Peyer's patch (tissue), 4 donors: ENCODE results near the gene E4F1. TPM values are rescaled to one million over a fixed set of nuclear protein-coding genes. Genes with fewer than 3 reads are reported as not detected.

Experiments
- DNase-seq, 3 donors: peaks; one replicate each; pipeline ENCODE4 v3.0.0-alpha.2; 2017 to 2019
- H3K27ac ChIP-seq, 4 donors: fragments of 200-600 bp; sonication (generic); one replicate each; pipeline ENCODE4 v1.5.1; 2016 to 2019
- H3K27me3 ChIP-seq, 2 donors: fragments of 200-600 bp; sonication (generic); one replicate each; pipeline ENCODE4 v1.5.1; 2019
- H3K36me3 ChIP-seq, 3 donors: fragments of 200-600 bp; sonication (generic); one replicate each; pipeline ENCODE4 v1.5.1; 2016 to 2019
- H3K4me1 ChIP-seq, 4 donors: fragments of 200-600 bp; sonication (generic); one replicate each; pipeline ENCODE4 v1.5.1; 2016 to 2019
- H3K4me3 ChIP-seq, 4 donors: fragments of 200-600 bp; sonication (generic); 1 replicate in 3 of 4; 2 replicates in 1 of 4; pipeline ENCODE4 v1.5.1; 2016 to 2019; ENCODE audit warnings: mild to moderate bottlenecking in 1 of 4
- H3K9me3 ChIP-seq, 4 donors: fragments of 200-600 bp; sonication (generic); one replicate each; pipeline ENCODE4 v1.5.1; 2016 to 2019; ENCODE audit warnings: mild to moderate bottlenecking in 1 of 4
- CTCF ChIP-seq, 6 experiments: fragments of 450-650 bp in 4 of 6; fragments of 200-600 bp in 2 of 6; sonication (generic) in 1 of 6; IDR thresholded peaks; one replicate each; pipeline ENCODE4 v1.5.1; 2017 to 2019; ENCODE audit warnings: antibody characterized with exemption in 6 of 6, mild to moderate bottlenecking in 3 of 6, moderate library complexity in 1 of 6
- POLR2A ChIP-seq, 2 donors: fragments of 450-650 bp; IDR thresholded peaks; one replicate each; pipeline ENCODE4 v1.5.1; 2017; ENCODE audit warnings: antibody characterized with exemption in 2 of 2, mild to moderate bottlenecking in 2 of 2, moderate library complexity in 2 of 2
- small RNA-seq, 2 donors: library from RNA; depleted of rRNA; stranded (forward); fragments of <200 nt; gene quantifications; one replicate each; pipeline ENCODE3, GENCODE V24; 2016
- total RNA-seq, 4 donors: library from RNA; depleted of rRNA; stranded (reverse); fragments of >200 nt; gene quantifications; one replicate each; pipeline ENCODE4 v1.1.0, GENCODE V29; 2016

Gene E4F1
- total RNA-seq, 4 donors from 2014 or later, result 35.6 to 124 (median 76.2) TPM

- Histone ChIP-seq H3K27me3 (no peaks in the 10 kb centered on the region), H3K27ac (no peak overlapping the region), H3K36me3 (no peaks in the 10 kb centered on the region), H3K4me1 (no peaks in the 10 kb centered on the region), H3K9me3 (no peaks in the 10 kb centered on the region), H3K4me3 (no peak overlapping the region)
- TF ChIP-seq CTCF (IDR thresholded peaks at IDR 0.05) (no peak), POLR2A (IDR thresholded peaks at IDR 0.05) (no peak)
- DNase-seq, result no peak
Observed at GRCh38 chr16:2284001-2284770, 60.8 kb downstream of the E4F1 start.

- TF ChIP-seq POLR2A (IDR thresholded peaks at IDR 0.05) (no peak), CTCF (IDR thresholded peaks at IDR 0.05) (no peak)
- H3K9me3 ChIP-seq, result no peaks in the 10 kb centered on the region
- no peaks in the 10 kb centered on the region for H3K4me1 ChIP-seq
- no peak overlapping the region for H3K27ac ChIP-seq
- H3K4me3 ChIP-seq, result no peak overlapping the region
- DNase-seq, result no peak
- no peaks in the 10 kb centered on the region for H3K36me3 ChIP-seq
- H3K27me3 ChIP-seq, result no peaks in the 10 kb centered on the region
Observed at GRCh38 chr16:2284797-2285576, 61.6 kb downstream of the E4F1 start.

Small RNA genes lying within 50 kb of the gene (small RNA-seq; reads per million reads assigned to genes)
- gene MIR3677, result 0 reads per million in 2 donors
- 0 reads per million in 2 donors for gene MIR4717

Other genes starting within 250 kb of the E4F1 start
- gene NOXO1, start 242.1 kb upstream of the E4F1 start, total RNA-seq, result 10 to 100 TPM in 3 of 4 donors, 1 to 10 TPM in 1; 8.6 to 23.1 (median 11.3) TPM
- gene GFER, start 239.4 kb upstream of the E4F1 start, total RNA-seq, result 100 to 1,000 TPM in 1 of 4 donors, 10 to 100 TPM in 3; 31.4 to 102 (median 83.1) TPM
- 1 to 10 TPM in 3 of 4 donors, not detected in 1; 1.3 to 3.9 (median 3.3) TPM for gene SYNGR3, start 233.6 kb upstream of the E4F1 start, total RNA-seq
- gene ZNF598, start 213.8 kb upstream of the E4F1 start, total RNA-seq, result 10 to 100 TPM; 48.5 to 84.0 (median 51.4) TPM
- gene NPW, start 203.8 kb upstream of the E4F1 start, total RNA-seq, result 1 to 10 TPM in 2 of 4 donors, not detected in 2; 2.8 to 9.1 TPM
- 100 to 1,000 TPM in 1 of 4 donors, 10 to 100 TPM in 3; 21.5 to 104 (median 30.2) TPM for gene NHERF2, start 196.7 kb upstream of the E4F1 start, total RNA-seq
- 10 to 100 TPM; 14.9 to 28.8 (median 19.9) TPM for gene NTHL1, start 175.8 kb upstream of the E4F1 start, total RNA-seq
- gene TSC2, start 175.6 kb upstream of the E4F1 start, total RNA-seq, result 100 to 1,000 TPM in 3 of 4 donors, 10 to 100 TPM in 1; 98.4 to 220 (median 141) TPM
- 100 to 1,000 TPM in 3 of 4 donors, 10 to 100 TPM in 1; 64.6 to 305 (median 188) TPM for gene PKD1, start 87.7 kb upstream of the E4F1 start, total RNA-seq
- gene RAB26, start 75.0 kb upstream of the E4F1 start, total RNA-seq, result 10 to 100 TPM; 17.9 to 33.8 (median 24.3) TPM
- gene TRAF7, start 67.8 kb upstream of the E4F1 start, total RNA-seq, result 100 to 1,000 TPM in 1 of 4 donors, 10 to 100 TPM in 3; 51.2 to 120 (median 79.3) TPM
- gene CASKIN1, start 27.0 kb upstream of the E4F1 start, total RNA-seq, result not detected
- 10 to 100 TPM; 45.7 to 95.7 (median 69.4) TPM for gene MLST8, start 18.1 kb upstream of the E4F1 start, total RNA-seq
- 10 to 100 TPM; 13.3 to 44.6 (median 19.8) TPM for gene BRICD5, start 12.7 kb upstream of the E4F1 start, total RNA-seq
- 10 to 100 TPM; 21.7 to 25.6 (median 23.1) TPM for gene PGP, start 8.8 kb upstream of the E4F1 start, total RNA-seq
- 1 to 10 TPM in 3 of 4 donors, not detected in 1; 2.0 to 2.8 (median 2.5) TPM for gene DNASE1L2, start 12.9 kb downstream of the E4F1 start, total RNA-seq
- gene ECI1, start 28.0 kb downstream of the E4F1 start, total RNA-seq, result 100 to 1,000 TPM in 2 of 4 donors, 10 to 100 TPM in 2; 60.2 to 114 (median 95.6) TPM
- gene RNPS1, start 44.5 kb downstream of the E4F1 start, total RNA-seq, result 100 to 1,000 TPM in 3 of 4 donors, 10 to 100 TPM in 1; 71.5 to 155 (median 122) TPM
- gene ABCA3, start 117.1 kb downstream of the E4F1 start, total RNA-seq, result 1 to 10 TPM; 3.2 to 6.6 (median 4.6) TPM
- gene CCNF, start 205.9 kb downstream of the E4F1 start, total RNA-seq, result 10 to 100 TPM in 1 of 4 donors, 1 to 10 TPM in 3; 4.7 to 19.8 (median 6.9) TPM
- gene TEDC2, start 236.5 kb downstream of the E4F1 start, total RNA-seq, result 10 to 100 TPM in 1 of 4 donors, 1 to 10 TPM in 3; 1.4 to 13.2 (median 3.7) TPM
- not detected for gene NTN3, start 247.7 kb downstream of the E4F1 start, total RNA-seq